Vagina (tissue), 2 donors: Measurements from ENCODE around the gene TMEM63B.
"Not testable (repeated sequence)": the region's sequence is repeated elsewhere in the genome, so short reads cannot be mapped to it uniquely, and the experiment has no call there.

Experiments
- CTCF ChIP-seq, 3 experiments: fragments of 450-650 bp in 2 of 3; fragments of 200-600 bp in 1 of 3; sonication (generic) in 1 of 3; IDR thresholded peaks; one replicate each; pipeline ENCODE4 v1.5.1; 2017 to 2019; ENCODE audit warnings: antibody characterized with exemption in 3 of 3, mild to moderate bottlenecking in 2 of 3, moderate library complexity in 2 of 3
- POLR2A ChIP-seq, 2 donors: fragments of 450-650 bp; IDR thresholded peaks; one replicate each; pipeline ENCODE4 v1.6.1; 2017; ENCODE audit warnings: antibody characterized with exemption in 2 of 2, mild to moderate bottlenecking in 2 of 2, moderate library complexity in 2 of 2
- POLR2AphosphoS5 ChIP-seq, 2 donors: sonication (generic); formaldehyde crosslinking; IDR thresholded peaks; one replicate each; pipeline ENCODE4 v1.9.0; 2017; ENCODE audit warnings: antibody characterized with exemption in 2 of 2, mild to moderate bottlenecking in 2 of 2, low read depth in 1 of 2; ENCODE audit not compliant: insufficient read depth in 1 of 2

- not testable (repeated sequence) for TF ChIP-seq CTCF (IDR thresholded peaks at IDR 0.05); POLR2A (IDR thresholded peaks at IDR 0.05); POLR2AphosphoS5 (IDR thresholded peaks at IDR 0.05; ENCODE audit: insufficient read depth in 1 of 2, low read depth in 1 of 2)
Observed at GRCh38 chr6:44181784-44182183, 54.4 kb downstream of the TMEM63B start.
